ENCODE data around the gene FRRS1.

The FRRS1 gene

DNA sequence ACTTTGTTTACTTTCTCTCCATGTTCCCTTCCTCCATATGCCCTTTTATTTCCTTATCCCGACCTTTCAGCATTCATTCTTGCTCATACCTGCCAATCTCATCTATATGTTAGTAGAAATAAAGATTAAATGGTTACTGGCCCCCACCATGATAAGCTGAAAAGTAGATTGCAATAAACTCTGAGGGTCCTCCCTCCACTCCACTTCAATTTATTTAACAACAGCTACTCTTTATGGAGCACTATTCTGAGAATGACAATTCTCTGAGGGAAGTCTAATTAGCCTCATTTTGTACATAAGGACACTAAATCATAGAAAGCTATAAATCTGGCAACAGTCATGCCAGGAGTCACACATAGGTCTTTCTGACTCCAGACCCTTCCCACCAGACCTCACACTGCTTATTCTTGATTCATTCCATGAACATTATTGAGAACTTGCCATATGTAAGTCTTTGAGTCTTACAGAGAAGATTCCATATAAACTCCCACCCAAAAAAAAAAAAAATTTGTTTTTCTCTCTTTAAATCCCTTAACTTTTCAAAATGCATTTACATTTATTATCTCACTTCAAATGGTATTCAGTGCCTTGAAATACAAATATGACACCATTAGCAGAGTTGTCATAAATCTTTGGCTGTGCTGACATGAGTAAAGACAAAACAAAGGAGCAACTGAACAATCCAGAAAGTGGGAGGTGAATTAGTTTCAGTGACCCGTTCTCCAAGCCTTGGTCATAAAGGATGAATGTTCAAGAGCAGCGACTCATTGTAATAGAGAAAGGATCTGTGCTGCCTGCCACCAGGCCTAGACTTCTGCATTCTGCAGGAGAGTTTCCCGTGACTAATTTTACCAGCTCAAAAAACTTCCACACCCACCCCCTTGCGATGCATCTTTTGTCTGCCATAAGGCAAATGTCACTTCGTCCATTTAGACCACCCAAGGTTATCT, 92.0 kb downstream of the FRRS1 start:
- DNase-seq = no peak

DNA sequence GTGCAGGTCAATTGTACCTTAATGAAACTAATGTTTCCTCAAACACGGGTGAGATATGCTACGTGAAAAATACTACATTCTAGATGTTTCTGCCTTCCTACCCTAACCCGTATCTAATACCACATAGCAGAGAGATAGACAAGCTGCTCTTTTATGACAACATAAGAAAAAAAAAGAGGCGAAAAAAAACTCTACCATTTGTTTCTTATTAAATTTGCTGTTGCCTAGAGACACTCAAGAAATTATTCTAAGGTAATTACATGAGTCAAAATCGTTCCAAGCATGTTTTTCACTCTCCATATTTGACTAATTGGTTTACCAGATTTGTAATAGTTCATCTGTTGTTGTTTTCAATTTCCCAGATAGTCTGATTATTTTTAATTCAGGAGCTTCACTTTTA, 93.1 kb downstream of the FRRS1 start:
- no peak for DNase-seq

DNA sequence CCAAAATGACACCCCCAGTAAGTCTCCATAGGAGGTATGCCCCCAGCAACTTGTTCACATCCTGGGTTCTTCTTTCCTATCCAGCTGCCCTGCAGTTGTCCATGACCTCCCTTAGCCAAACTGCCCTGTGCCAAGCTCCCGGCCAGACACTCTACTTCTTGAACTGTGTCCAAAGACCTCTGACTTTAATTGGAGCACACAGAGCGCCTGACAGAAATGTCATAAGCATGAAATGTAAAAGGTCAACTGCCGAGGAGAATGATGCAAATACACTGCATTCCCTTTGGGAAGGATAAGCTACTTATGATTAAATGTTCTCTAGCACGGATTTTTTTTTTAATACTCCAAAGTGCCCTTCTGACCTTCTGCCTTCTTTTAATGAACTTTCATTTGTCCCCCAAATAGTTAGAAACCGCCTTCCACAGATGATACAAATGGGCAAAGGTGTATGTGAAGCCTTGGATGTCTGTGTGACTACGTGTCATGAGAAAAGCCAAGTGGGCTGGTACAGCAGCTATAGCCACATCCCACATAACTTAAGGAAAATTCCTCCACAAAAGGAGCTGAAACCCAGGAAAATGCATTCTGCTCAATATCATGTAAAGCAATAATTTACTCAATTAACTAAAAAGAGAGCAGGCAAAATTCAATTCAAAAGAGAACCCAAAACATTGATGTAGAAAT, 93.8 kb downstream of the FRRS1 start:
- DNase-seq = no peak

DNA sequence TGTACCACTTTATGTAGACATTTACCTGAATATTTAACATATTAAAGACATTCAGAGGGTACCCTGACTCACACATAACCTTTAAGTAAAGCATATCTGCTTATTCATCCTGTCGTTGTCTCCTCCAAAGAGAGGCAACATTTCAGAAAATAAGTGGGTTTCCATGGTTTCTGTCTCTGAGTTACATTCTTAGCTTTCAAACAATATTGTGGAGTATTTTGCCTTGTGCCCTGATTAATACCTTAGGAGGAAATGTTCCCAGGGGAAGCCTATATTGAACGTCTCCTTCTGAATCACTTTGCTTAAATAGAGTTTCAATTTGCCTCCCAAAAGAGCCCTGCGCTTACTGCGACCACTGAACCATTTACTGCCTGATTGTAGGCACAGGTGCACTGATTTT, 94.4 kb downstream of the FRRS1 start:
- no peak for DNase-seq

DNA sequence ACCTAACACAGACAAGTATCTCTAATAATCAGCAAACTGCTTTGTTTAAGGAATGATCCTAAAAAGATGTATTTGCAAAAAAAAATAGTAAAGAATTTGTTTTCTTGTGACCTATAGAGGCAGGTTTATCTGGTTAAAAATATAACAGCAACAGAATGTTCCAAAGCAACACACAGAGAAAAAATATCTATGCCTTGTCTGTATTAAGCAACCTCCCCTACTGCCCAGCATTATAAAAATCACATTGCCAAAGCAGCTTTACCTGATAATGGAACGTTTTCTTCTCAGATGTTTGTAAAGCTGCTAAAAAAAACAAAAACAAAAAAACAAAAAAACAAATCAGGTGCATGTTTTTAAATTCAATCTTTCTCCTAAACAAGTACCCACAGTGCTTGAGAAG, 95.9 kb downstream of the FRRS1 start:
- DNase-seq = no peak

DNA sequence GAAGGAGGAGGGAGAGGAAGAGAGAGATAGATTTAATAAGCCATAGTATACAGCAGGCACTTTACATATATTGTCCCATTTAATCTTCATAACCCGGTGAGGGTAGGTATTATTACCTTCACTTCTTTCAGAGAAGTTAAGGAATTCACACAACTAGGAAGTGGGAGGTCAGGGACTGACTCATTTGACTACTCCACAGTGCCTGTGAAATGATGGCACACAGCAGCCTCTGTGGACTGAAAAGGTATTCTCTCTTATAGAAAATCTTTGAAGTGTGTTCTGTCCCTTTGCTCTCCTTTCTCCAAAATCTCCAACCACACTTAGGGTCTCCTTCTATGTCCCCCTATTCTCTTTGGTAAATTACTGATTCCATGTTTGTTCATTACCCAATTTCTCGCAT, 96.6 kb downstream of the FRRS1 start:
- no peak for DNase-seq

DNA sequence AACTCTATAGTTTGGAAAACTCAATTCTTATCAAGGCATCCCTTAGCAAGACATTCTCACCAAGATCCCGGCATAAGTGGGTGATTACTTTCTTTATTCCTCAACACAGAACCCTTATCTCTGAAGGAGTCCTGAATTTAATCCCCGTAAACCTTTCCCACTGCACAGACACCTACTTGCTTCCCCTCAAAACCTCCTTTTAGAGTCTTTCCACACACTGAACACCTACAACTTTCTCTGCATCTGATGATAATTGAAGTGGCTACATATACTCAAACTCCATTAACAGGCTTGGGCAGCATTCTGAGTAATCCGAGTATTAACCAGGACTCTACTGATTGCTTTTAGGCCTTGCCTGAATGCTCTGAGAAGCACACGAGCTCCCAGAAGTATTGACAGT, 97.1 kb downstream of the FRRS1 start:
- DNase-seq = no peak

DNA sequence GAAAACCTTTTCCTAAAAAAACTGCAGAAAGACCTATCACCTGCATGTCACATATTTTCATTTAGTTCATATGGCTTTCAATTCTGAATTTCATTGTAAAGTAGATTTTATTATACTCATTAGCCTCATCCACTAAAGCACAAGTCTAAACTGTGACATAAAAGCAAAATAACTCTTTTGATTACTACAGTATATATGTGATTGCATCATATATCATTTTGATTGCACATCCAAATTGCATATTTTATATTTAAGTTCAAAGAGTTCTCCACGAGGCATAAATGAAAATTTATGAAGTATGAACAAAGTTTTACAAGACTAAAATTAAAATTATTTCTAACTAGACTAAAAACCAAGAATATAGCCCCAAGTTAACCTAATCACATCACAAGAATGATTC, 101.2 kb downstream of the FRRS1 start:
- DNase-seq = no peak

DNA sequence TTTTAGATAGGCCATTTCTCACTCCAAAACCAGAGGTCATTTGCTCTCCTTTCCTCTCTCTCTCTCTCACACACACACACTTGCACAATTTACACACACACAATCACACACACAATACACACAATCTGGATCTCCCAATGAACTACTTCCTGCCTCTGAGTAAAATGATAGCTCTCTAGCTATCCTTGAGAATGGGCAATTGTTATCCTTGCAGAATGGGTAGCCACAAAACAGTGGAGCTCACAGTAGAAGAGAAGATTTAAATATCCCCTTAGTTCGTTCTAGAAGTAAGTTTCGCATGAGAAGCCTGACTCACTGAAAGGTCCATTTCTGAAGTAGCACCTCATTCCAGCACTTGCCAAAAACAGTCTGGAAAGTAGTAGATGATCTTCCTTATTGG, 102.9 kb downstream of the FRRS1 start:
- DNase-seq = no peak

DNA sequence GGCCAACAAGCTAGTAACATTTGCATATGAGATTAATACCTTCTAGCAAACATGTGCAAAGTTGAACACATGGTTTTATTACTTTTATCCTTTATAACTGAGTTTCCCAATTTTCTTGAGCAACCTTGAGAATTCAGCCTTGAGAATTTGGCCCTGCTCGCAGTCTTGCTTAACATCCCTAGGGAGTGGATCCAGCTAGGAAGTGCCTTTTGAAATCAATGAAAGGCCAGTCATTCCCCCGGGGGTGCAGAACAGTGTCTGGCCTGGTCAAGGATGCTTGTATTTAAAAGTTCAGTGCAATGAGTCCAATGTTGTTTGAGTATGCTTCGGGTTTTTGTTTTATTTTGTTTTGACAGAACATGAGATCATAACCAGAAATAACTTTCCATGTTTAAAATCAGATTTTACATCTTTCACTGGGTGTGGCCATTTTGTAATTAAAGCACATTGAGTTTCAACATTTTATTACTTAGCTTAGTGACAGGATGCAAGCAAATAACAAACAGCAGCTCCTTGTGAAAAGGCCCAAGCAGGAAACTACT, 103.8 kb downstream of the FRRS1 start:
- DNase-seq = no peak

DNA sequence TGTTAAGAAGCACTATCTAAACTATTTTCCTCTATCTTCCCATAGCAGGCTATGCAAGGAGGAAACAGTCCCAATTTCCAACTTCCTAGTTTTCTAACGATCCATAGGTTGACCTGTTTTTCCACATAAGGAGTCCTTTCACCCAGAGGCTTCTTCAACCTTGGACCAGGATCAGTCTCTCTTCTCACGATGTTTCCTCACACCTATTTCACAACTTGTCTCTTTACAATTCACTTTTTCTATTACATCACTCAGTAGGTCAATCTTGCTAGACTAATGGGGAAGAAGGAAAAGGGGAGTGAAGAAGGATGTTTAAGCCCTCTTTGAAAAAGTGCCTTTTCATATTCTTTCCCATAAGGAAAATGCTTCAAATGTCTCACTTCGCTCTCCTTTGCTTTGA, 104.7 kb downstream of the FRRS1 start:
- DNase-seq = no peak

DNA sequence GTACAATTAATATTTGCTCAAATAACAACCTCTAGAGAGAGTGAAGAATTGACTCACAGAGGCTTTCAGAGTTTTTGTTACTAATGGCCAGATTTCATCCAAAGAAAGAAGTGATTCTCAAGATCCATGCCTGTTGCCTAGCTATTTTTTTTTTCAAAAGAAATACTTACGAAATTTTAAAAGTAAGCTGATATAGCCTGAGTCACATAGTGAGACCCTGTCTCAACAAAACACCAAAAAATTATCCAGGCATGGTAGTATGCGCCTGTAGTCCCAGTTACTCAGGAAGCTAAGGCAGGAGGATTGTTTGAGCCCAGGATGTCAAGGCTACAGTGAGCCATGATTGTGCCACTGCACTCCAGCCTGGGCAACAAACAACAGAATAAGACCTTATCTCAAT, 105.9 kb downstream of the FRRS1 start:
- no peak for DNase-seq

DNA sequence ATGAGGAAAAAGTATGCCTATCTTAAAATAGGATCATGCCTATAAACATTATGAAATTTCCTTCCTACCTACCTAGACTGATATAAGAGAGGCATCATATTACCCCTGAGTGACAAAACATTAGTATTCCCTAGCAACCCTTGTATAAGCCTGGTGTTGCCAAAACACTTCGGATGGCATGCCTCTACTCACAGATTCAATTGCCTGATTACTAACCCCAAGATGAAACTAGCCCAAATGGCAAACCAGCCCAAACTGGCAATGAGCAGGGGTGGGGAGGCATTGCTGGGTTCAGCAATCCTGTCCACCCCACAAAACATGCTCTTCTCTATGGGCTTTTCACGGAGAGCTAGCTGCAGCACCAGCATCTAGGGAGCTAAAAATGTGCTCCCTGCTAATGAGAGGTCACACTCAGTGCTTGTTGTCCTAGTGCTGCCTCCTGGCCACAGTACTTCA, 106.7 kb downstream of the FRRS1 start:
- no peak for DNase-seq
